CD4-positive, alpha-beta T cell treated with Interleukin-15 for 4 hours (primary cell): ENCODE results near the gene UPF2.

Experiments
- DNase-seq: peaks from one replicate; pipeline ENCODE4 v3.0.0-alpha.2; 2020; ENCODE audit warnings: low spot score

The UPF2 gene

DNA sequence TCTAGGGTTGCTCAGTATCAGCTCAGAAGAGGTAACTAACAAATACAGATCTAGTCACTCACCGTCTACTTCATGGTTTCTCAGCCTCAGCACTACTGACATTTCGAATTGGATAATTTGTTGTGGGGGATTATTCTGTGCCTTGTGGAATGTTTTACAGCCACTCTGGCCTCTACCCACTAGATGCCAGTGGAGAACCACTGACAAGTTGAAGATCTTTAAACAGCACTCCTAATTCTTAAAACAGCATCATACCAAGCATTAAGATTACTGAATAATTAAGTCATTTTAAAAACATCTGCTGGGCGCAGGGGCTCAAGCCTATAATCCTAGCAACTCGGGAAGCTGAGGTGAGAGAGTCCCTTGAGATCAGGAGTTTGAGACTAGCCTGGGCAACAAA is 82.6 kb downstream of the UPF2 start:
- DNase-seq = no peak

GRCh38 chr10:11958956-11959355 is 83.7 kb downstream of the UPF2 start:
- DNase-seq = no peak

DNA sequence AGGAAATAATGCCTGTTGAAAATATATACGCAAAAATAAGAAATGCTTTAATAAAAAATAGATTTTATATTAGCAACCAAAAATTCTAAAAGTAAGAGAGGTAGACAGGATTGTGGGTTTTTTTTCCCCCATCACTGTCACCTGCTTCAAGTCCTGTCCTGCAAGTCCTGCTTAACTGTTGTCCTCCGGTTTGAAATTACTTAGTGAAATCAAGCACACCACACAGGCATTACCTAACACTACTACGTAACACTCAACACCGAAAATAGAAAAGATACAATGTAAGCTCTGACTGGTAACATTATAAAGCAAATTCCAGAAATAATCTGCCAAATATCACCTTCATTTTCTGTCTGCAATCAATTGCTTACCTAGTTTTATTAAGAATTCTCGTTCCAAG is 90.9 kb downstream of the UPF2 start:
- no peak for DNase-seq

DNA sequence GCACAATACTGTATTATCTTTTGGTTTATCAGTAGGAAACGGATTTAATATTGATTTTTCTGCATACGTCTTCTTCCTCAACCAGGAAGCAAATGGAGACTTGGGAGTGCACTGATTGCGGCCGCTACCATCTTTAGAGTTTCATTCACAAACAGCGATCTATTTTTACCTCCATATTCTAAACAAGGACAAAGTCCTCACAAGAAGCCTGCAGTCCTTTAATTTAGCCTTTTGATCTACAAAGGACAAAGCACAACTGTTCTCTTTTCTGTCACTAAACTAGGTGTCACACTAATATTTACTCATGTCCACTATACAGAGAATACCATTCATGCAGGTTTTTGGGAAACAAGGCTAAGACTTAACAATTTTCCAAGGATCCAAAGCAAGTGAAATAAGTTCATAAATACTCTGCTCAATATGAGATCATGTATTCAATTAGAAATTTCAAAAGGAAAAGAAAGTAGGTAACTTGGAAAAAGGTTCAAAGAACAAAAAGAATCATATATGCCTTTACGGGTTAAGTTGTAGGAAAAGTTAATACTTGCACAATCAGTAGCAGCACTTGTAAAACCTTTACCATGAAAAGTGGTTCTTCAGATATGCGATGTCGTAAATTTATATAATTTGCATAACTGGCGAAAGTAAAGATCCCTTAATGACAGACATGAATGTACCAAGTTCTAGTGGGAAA is 92.1 kb downstream of the UPF2 start:
- no peak for DNase-seq

DNA sequence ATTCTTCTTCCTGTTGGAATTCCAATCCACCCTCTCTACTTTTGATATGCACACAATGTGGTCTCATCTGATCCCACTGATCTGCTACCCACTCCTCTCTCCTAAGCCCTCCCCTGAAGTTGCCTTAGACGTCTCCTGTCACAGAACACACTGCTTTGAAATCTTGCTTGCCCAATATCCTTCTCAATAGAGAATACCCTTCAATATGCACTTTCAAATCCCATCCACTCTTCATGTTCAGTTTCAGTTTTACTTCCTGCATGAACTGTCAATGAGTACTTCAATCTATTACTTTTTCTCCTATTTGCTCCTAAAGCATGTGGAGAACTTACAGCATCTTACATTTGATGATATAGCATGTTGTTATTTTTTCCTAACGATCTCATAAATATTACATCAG is 93.5 kb downstream of the UPF2 start:
- no peak for DNase-seq

- DNase-seq = no peak
Measured at GRCh38 chr10:11946652-11947051, 96.0 kb downstream of the UPF2 start.

- no peak for DNase-seq
Measured at GRCh38 chr10:11936389-11937152, 106.0 kb downstream of the UPF2 start.

DNA sequence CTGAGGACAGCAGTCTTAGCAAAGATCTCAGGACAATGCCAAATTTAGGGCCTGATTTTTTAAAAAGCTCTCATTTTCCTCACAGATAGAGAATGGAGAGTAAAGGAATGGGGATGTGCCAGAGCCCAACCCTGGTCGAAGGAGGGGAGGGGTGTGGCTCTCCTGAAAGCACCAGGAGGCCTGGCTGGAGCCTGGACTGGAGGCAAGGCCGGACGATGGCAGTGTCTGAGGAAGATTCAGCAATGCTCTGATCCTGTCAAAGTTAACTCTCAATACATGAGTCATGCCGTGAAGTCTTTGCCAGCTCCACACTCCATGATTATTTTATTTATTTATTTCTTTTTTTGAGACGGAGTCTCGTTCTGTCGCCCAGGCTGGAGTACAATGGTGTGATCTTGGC is 108.3 kb downstream of the UPF2 start:
- no peak for DNase-seq

GRCh38 chr10:11933577-11934223 is 108.9 kb downstream of the UPF2 start:
- DNase-seq = no peak

DNA sequence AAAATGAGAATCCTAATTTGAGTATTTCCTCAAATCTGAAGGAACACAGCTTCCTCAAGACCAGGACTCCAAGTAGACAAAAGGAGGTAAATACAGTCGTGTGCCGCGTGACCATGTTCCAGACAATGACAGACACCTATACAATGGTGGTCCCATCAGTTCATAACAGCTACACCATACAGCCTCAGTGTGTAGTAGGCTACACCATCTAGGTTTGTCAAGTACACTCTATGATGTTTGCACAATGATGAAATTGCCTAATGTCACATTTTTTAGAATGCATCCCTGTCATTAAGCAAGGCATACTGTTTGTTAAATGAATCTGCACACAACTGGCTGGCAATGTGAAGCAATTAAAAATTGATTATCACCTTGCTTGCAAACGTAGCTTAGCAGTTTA is 111.6 kb downstream of the UPF2 start:
- no peak for DNase-seq

DNA sequence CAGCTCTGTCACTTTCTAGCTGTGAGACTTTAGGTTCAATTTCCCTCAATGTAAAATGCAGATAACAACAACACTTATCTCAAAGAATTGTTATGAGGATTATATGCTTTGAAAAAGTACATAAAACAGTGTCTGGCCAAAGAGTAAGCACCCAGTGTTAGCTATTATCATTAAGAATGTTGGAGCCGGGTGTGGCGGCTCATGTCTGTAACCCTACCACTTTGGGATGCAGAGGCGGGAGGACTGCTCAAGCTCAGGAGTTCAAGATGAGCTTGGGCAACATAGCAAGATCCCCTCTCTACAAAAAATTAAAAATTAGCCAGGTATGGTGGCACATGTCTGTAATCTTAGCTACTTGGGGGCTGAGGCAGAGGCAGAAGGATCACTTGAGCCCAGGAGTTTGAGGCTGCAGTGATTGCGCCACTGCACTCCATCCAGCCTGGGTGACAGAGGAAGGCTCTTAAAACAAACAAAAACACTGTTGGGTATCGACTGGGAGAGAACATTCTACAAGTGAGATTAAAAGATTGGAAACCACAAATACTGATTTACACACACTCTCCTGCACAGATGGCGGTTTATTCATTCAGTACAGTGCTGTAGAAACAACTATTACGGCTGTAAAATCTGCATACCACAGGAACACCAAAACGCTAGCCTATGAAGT is 112.2 kb downstream of the UPF2 start:
- no peak for DNase-seq

DNA sequence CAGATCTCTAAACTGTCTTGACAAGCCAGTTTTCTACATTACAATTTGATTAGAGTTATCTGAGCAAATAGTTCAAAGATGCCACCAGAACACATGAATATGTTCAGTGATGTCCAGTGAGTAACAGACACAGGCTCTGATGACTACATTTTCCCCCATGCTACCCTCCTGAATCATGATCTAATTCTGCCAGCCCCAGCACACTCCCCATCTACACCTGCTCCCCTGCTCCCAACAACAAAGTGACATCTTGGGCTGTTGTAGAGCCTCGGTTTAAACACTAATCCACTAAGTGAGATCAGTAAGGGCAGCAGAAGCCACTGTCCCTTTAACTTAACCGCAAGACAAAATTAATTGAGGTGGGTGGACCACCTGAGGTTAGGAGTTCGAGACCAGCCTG is 114.9 kb downstream of the UPF2 start:
- DNase-seq = no peak

DNA sequence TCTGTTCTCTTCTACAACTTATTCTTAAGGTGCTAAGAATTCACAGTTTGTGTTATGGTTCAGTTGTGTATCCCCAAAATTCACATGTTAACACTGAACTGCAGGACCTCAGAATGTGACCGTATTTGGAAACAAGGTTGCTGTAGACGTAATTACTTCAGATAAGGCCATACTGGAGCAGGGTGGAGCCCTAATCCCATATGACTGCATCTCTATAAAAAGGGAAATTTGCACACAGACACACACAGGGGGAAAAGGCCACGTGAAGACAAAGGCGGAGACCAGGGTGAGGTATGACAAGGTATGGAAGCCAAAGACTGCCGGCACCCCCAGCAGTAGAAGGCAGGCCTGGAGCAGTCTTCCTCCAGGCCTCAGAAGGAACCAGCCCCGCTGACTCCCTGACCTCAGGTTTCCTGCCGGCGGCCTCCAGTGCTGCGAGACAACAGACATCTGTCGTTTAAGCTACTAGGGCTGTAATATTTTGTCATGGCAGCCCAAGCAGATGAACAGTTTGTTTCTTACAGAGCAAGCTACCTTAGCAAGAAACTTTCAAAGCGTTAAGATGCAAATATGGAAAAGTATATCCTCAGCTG is 120.7 kb downstream of the UPF2 start:
- DNase-seq = no peak

DNA sequence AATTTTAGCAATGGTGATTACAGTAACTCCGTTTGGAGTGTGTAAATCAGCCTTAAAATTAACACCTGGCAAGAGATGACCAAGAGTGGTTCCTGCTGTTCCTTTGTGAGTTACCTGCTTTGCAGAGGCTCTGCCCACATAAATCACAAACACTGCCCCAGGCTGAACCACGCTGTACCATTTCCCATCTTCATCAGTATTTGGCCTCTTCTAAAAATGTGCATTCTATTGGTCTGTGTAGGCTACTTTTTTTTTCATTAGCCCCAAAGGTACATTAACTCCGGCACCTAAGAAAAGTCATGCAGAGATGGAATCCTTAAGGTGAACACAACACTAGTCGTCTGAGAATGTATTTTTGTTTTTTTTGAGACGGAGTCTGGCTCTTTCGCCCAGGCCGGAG is 123.3 kb downstream of the UPF2 start:
- no peak for DNase-seq

DNA sequence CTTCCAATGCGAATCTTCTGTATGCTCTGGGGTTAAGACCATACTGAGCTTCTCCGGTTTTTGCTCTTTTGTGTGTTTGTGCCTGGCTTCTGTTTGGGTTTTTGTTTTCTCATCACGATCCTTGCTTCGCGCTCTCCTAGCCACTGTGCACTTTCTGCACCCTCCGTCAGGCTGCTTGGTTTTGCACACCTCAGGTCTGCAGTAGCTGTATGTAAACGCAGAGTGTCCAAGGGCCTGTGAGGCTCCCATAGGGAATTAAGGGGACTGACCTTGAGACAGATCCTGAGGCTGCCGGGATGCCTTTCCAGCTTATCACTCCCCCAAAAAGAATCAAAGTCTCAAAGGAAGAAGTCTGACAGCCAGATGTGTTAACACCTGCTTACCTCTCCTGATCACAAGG is 124.2 kb downstream of the UPF2 start:
- DNase-seq = no peak

GRCh38 chr10:11913079-11913641 is 129.4 kb downstream of the UPF2 start:
- DNase-seq = no peak

GRCh38 chr10:11910102-11910501 is 132.5 kb downstream of the UPF2 start:
- no peak for DNase-seq

DNA sequence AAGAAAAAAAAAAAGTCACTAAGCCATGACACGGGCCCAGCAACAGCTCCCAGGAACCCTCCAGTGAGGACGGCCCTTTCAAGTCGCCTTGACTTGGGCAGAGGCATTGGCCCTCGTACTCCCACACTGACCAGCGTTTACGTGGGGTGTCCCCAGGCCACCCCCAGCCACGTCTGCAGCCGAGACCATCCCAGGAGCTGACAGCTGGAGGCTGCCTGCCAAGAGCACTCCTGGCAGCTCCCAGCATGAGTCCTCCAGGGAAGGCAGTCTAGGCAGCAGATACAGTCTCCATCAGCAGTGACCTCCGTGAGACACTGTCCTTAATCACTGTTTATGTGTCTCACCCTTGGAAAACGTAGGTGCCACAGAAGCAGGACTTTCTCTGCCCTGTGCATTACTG is 133.0 kb downstream of the UPF2 start:
- no peak for DNase-seq

DNA sequence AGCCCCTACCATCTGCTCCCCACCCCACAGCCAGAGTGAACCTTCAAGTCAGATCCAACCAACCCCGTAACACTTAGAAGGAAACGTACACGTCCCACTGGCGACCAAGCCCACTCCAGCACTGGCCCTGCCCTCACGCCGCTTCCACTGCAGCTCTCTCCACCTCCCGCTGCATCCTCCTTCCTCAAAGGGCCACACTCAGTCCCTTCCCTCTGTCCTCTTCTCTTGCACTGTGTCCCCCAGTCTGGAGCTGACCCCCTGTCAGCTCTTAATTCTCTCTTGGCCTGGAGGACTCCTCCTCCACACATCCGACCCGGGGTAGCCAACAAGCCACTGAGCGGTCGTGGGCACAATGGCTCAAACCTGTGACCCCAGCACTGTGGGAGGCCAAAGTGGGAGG is 133.6 kb downstream of the UPF2 start:
- DNase-seq = no peak

DNA sequence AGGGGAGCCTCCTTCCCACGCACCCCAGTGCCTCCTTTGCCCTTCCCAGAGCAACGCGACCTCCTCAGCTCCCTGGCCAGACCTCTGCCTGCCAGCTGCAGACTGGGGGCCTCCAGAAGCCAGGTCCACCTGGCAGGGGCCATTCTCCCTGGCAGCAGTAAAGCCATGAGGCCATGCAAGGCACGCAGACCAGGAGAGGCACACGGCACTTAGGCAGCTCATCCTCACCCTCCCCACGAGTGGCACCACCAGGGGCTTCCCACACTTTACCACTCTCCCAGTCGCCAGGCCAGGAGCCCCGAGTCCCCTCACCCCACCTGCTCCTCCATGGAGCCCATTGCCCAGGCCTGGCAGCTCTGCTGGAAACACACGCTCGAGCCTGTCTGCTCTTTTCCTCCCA is 134.1 kb downstream of the UPF2 start:
- DNase-seq = no peak

- no peak for DNase-seq
Measured at GRCh38 chr10:11907914-11908313, 134.7 kb downstream of the UPF2 start.

DNA sequence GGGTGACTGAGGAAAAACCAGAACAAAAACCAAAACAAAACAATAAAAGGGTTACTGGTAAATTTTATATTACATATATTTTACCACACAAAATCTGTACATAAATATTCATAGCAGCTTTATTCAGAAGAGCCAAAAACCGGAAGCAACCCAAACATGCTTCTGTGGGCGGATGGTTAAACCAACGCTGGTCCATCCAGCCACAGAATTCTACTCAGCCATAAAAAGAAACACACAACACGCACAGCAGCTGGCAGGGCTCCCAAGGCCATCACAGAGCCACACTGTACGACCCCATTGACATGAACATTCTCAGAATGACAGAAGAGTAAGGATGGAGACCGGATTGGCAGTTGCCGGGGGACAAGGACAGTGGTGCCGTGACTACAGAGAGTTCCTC is 135.9 kb downstream of the UPF2 start:
- no peak for DNase-seq
